Liver (tissue), 9 donors: ENCODE results near the gene DAPK3. TPM values are rescaled to one million over a fixed set of nuclear protein-coding genes. Genes with fewer than 3 reads are reported as not detected.

Experiments used
- DNase-seq: peaks from one replicate; pipeline ENCODE4 v3.0.0-alpha.2; 2017; ENCODE audit warnings: low spot score
- H3K27ac ChIP-seq, 2 donors: one replicate each; pipeline ENCODE4 v1.7.0; 2013; ENCODE audit warnings: inconsistent platforms in 2 of 2, low read length in 2 of 2, control low read depth in 1 of 2, low read depth in 1 of 2, mild to moderate bottlenecking in 1 of 2
- H3K27me3 ChIP-seq, 4 donors: one replicate each; pipeline versions ENCODE4 v1.6.1 to v1.7.0; 2013; ENCODE audit warnings: low read length in 3 of 4, inconsistent platforms in 1 of 4, mild to moderate bottlenecking in 1 of 4, moderate library complexity in 1 of 4; ENCODE audit not compliant: control insufficient read depth in 4 of 4, insufficient read depth in 4 of 4
- H3K36me3 ChIP-seq, 4 donors: one replicate each; pipeline versions ENCODE4 v1.6.1 to v1.7.0; 2013; ENCODE audit warnings: low read length in 3 of 4, mild to moderate bottlenecking in 3 of 4, low read depth in 1 of 4, moderate library complexity in 1 of 4; ENCODE audit not compliant: control insufficient read depth in 4 of 4, insufficient read depth in 3 of 4
- H3K4me1 ChIP-seq, 4 donors: one replicate each; pipeline versions ENCODE4 v1.6.1 to v1.7.0; 2013; ENCODE audit warnings: low read length in 3 of 4, mild to moderate bottlenecking in 3 of 4, moderate library complexity in 1 of 4; ENCODE audit not compliant: control insufficient read depth in 4 of 4, insufficient read depth in 4 of 4
- H3K4me3 ChIP-seq, 3 donors: one replicate each; pipeline versions ENCODE4 v1.6.1 to v1.7.0; 2013; ENCODE audit warnings: low read length in 3 of 3, control low read depth in 1 of 3, low read depth in 1 of 3, mild to moderate bottlenecking in 1 of 3
- H3K9ac ChIP-seq, 2 donors: one replicate each; pipeline ENCODE4 v1.7.0; 2013; ENCODE audit warnings: low read length in 2 of 2, mild to moderate bottlenecking in 2 of 2, moderate library complexity in 2 of 2, control low read depth in 1 of 2, low read depth in 1 of 2
- H3K9me3 ChIP-seq, 4 donors: one replicate each; pipeline versions ENCODE4 v1.6.1 to v1.7.0; 2013; ENCODE audit warnings: low read length in 3 of 4; ENCODE audit not compliant: control insufficient read depth in 4 of 4
- EGR1 ChIP-seq, 2 donors: IDR thresholded peaks; 2 replicates each; pipeline ENCODE4 v1.6.1; 2016 to 2018; ENCODE audit warnings: antibody characterized with exemption in 2 of 2, low read depth in 2 of 2
- FOXA1 ChIP-seq: IDR thresholded peaks from 2 replicates; pipeline ENCODE4 v1.6.1; 2016; ENCODE audit warnings: antibody characterized with exemption
- FOXA2 ChIP-seq: IDR thresholded peaks from 2 replicates; pipeline ENCODE4 v1.6.1; 2016; ENCODE audit warnings: antibody characterized with exemption
- GABPA ChIP-seq, 2 donors: IDR thresholded peaks in 1 of 2; conservative IDR thresholded peaks in 1 of 2; 2 replicates each; pipeline ENCODE4 v1.6.1; 2016; ENCODE audit warnings: antibody characterized with exemption in 2 of 2, mild to moderate bottlenecking in 1 of 2, moderate library complexity in 1 of 2
- HNF4A ChIP-seq, 2 donors: conservative IDR thresholded peaks; 2 replicates each; pipeline ENCODE4 v1.6.1; 2016; ENCODE audit warnings: antibody characterized with exemption in 2 of 2, mild to moderate bottlenecking in 2 of 2
- HNF4G ChIP-seq: IDR thresholded peaks from 2 replicates; pipeline ENCODE4 v1.6.1; 2016; ENCODE audit warnings: antibody characterized with exemption
- MAX ChIP-seq: IDR thresholded peaks from 2 replicates; pipeline ENCODE4 v1.6.1; 2016; ENCODE audit warnings: antibody characterized with exemption
- NR2F2 ChIP-seq: IDR thresholded peaks from 2 replicates; pipeline ENCODE4 v1.6.1; 2016; ENCODE audit warnings: antibody characterized with exemption
- RXRA ChIP-seq, 2 donors: IDR thresholded peaks; 2 replicates each; pipeline ENCODE4 v1.6.1; 2017 to 2018; ENCODE audit warnings: antibody characterized with exemption in 2 of 2, mild to moderate bottlenecking in 1 of 2
- TAF1 ChIP-seq: conservative IDR thresholded peaks from 2 replicates; pipeline ENCODE4 v1.6.1; 2016; ENCODE audit warnings: antibody characterized with exemption, mild to moderate bottlenecking
- ZBTB33 ChIP-seq: IDR thresholded peaks from 2 replicates; pipeline ENCODE4 v1.6.1; 2016; ENCODE audit warnings: antibody characterized with exemption
- WGBS: extraction: QIAGEN DNeasy Blood & Tissue Kit; methylation state at CpG from one replicate; pipeline ENCODE4 v1.1.7; 2013; 5-methylcytosine and 5-hydroxymethylcytosine counted together
- polyA plus RNA-seq, 2 donors: library from polyadenylated mRNA; stranded (reverse) in 1 of 2; unstranded in 1 of 2; fragments of 200-250 nt in 1 of 2; fragments of >200 nt in 1 of 2; fragmentation: Nextera tagmentation in 1 of 2; extraction: Ambion mirVana in 1 of 2; gene quantifications; one replicate each; pipeline versions ENCODE4 v1.2.1 to v1.2.3, GENCODE V29; 2013 to 2015
- total RNA-seq, 2 donors: library from RNA; depleted of rRNA; stranded (reverse); fragments of >200 nt; gene quantifications; one replicate each; pipeline ENCODE4 v1.2.3, GENCODE V29; 2014
- TF ChIP-seq, protein P1 (sequence below): IDR thresholded peaks from 2 replicates; pipeline ENCODE4 v1.6.1; 2016; ENCODE audit warnings: antibody characterized with exemption
- TF ChIP-seq, protein P2 (sequence below): IDR thresholded peaks from 2 replicates; pipeline ENCODE4 v1.6.1; 2016; ENCODE audit warnings: antibody characterized with exemption, mild to moderate bottlenecking
- donor health status: healthy.
- donor health status: healthy.
- donor health status: healthy.
- donor health status: healthy.
- donor health status: healthy.

DAPK3 gene
- total and polyA plus RNA-seq, 4 donors = 3.0 to 29.5 (median 23.8) TPM

- no peaks in the 10 kb centered on the region for H3K4me1 ChIP-seq
- 95% methylated on average over 19 of the region's 19 CpGs for WGBS
- DNase-seq = no peak
- no peak overlapping the region for H3K9ac ChIP-seq
- no peaks in the 10 kb centered on the region for H3K9me3 ChIP-seq
- H3K27me3 ChIP-seq = no peaks in the 10 kb centered on the region
- H3K27ac ChIP-seq = no peak overlapping the region
- H3K36me3 ChIP-seq = peaks cover 60 to 79% (median 72%) of the 10 kb centered on the region in 4 donors
- TF ChIP-seq FOXA2 (no peak), MAX (no peak), GABPA (IDR thresholded peaks at IDR 0.05 in 1 of 2, conservative IDR thresholded peaks at IDR 0.05 in 1 of 2) (no peak), HNF4A (conservative IDR thresholded peaks at IDR 0.05) (no peak), TAF1 (no peak), RXRA (IDR thresholded peaks at IDR 0.05) (no peak), FOXA1 (no peak), NR2F2 (no peak)
- TF ChIP-seq, protein P1, sequence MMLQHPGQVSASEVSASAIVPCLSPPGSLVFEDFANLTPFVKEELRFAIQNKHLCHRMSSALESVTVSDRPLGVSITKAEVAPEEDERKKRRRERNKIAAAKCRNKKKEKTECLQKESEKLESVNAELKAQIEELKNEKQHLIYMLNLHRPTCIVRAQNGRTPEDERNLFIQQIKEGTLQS = no peak
- no peak overlapping the region for H3K4me3 ChIP-seq
Observed at GRCh38 chr19:3978145-3978544, 7.2 kb upstream of the DAPK3 start.

- DNase-seq = no peak
- H3K9ac ChIP-seq = no peak overlapping the region
- 96% methylated on average over 59 of the region's 59 CpGs for WGBS
- H3K36me3 ChIP-seq = peaks cover 59 to 72% (median 68%) of the 10 kb centered on the region in 4 donors
- H3K4me3 ChIP-seq = no peak overlapping the region
- TF ChIP-seq HNF4A (conservative IDR thresholded peaks at IDR 0.05) (no peak), NR2F2 (no peak), EGR1 (IDR thresholded peaks at IDR 0.05; ENCODE audit: low read depth in 2 of 2) (no peak), HNF4G (no peak), FOXA2 (no peak), TAF1 (no peak), RXRA (IDR thresholded peaks at IDR 0.05) (no peak), ZBTB33 (no peak)
- TF ChIP-seq, protein P2, sequence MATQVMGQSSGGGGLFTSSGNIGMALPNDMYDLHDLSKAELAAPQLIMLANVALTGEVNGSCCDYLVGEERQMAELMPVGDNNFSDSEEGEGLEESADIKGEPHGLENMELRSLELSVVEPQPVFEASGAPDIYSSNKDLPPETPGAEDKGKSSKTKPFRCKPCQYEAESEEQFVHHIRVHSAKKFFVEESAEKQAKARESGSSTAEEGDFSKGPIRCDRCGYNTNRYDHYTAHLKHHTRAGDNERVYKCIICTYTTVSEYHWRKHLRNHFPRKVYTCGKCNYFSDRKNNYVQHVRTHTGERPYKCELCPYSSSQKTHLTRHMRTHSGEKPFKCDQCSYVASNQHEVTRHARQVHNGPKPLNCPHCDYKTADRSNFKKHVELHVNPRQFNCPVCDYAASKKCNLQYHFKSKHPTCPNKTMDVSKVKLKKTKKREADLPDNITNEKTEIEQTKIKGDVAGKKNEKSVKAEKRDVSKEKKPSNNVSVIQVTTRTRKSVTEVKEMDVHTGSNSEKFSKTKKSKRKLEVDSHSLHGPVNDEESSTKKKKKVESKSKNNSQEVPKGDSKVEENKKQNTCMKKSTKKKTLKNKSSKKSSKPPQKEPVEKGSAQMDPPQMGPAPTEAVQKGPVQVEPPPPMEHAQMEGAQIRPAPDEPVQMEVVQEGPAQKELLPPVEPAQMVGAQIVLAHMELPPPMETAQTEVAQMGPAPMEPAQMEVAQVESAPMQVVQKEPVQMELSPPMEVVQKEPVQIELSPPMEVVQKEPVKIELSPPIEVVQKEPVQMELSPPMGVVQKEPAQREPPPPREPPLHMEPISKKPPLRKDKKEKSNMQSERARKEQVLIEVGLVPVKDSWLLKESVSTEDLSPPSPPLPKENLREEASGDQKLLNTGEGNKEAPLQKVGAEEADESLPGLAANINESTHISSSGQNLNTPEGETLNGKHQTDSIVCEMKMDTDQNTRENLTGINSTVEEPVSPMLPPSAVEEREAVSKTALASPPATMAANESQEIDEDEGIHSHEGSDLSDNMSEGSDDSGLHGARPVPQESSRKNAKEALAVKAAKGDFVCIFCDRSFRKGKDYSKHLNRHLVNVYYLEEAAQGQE = no peak
- H3K27me3 ChIP-seq = no peaks in the 10 kb centered on the region
- no peaks in the 10 kb centered on the region for H3K9me3 ChIP-seq
- no peak overlapping the region for H3K27ac ChIP-seq
- no peaks in the 10 kb centered on the region for H3K4me1 ChIP-seq
Observed at GRCh38 chr19:3977242-3978143, 6.6 kb upstream of the DAPK3 start.
